Effector memory CD4-positive, alpha-beta T cell (primary cell): ENCODE data around the gene CENPH.
"Not testable (repeated sequence)": the region's sequence is repeated elsewhere in the genome, so short reads cannot be mapped to it uniquely, and the experiment has no call there.

Source experiments
- DNase-seq, 3 donors: peaks; one replicate each; pipeline ENCODE4 v3.0.0-alpha.2; 2020
- H3K27ac ChIP-seq: 2 replicates; pipeline ENCODE4 v1.7.0; 2013; ENCODE audit warnings: mild to moderate bottlenecking, low read length, moderate library complexity; ENCODE audit not compliant: insufficient read depth, poor library complexity, severe bottlenecking
- H3K27me3 ChIP-seq: replicated peaks from 2 replicates; pipeline ENCODE4 v1.7.0; 2013; ENCODE audit warnings: mild to moderate bottlenecking, low read length; ENCODE audit not compliant: insufficient read depth, control insufficient read depth, poor library complexity, severe bottlenecking
- H3K36me3 ChIP-seq: 2 replicates; pipeline ENCODE4 v1.7.0; 2013; ENCODE audit warnings: mild to moderate bottlenecking, low read length, moderate library complexity; ENCODE audit not compliant: control insufficient read depth, insufficient read depth
- H3K4me1 ChIP-seq: 2 replicates; pipeline ENCODE4 v1.7.0; 2013; ENCODE audit warnings: low read length, mild to moderate bottlenecking; ENCODE audit not compliant: control insufficient read depth, insufficient read depth, poor library complexity, severe bottlenecking
- H3K4me3 ChIP-seq: 2 replicates; pipeline ENCODE4 v1.7.0; 2013; ENCODE audit warnings: low read length, low read depth, mild to moderate bottlenecking; ENCODE audit not compliant: insufficient read depth, poor library complexity, severe bottlenecking
- H3K9me3 ChIP-seq: 2 replicates; pipeline ENCODE4 v1.7.0; 2013; ENCODE audit warnings: mild to moderate bottlenecking, low read length, moderate library complexity; ENCODE audit not compliant: control insufficient read depth

CENPH gene

DNA sequence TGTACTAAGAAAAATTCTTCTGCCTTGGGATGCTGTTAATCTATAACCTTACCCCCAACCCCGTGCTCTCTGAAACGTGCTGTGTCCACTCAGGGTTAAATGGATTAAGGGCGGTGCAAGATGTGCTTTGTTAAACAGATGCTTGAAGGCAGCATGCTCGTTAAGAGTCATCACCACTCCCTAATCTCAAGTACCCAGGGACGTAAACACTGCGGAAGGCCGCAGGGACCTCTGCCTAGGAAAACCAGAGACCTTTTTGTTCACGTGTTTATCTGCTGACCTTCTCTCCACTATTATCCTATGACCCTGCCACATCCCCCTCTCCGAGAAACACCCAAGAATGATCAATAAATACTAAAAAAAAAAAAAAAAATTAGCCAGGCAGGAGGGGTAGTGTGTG, 31.4 kb downstream of the CENPH start:
- DNase-seq, H3K27ac ChIP-seq, H3K4me3 ChIP-seq, H3K36me3 ChIP-seq, H3K4me1 ChIP-seq, H3K27me3 ChIP-seq, H3K9me3 ChIP-seq: not testable (repeated sequence)

GRCh38 chr5:69224520-69224919, 35.1 kb downstream of the CENPH start:
- Histone ChIP-seq H3K27ac (no peak overlapping the region), H3K4me3 (no peak overlapping the region), H3K4me1 (no peaks in the 10 kb centered on the region), H3K27me3 (no peaks in the 10 kb centered on the region), H3K36me3 (peaks cover 7% of the 10 kb centered on the region), H3K9me3 (no peaks in the 10 kb centered on the region)
- no peak for DNase-seq

GRCh38 chr5:69225860-69226259, 36.5 kb downstream of the CENPH start:
- peaks cover 7% of the 10 kb centered on the region for H3K36me3 ChIP-seq
- H3K27ac ChIP-seq, result no peak overlapping the region
- no peak for DNase-seq
- H3K4me1 ChIP-seq, result no peaks in the 10 kb centered on the region
- H3K9me3 ChIP-seq, result no peaks in the 10 kb centered on the region
- H3K4me3 ChIP-seq, result no peak overlapping the region
- H3K27me3 ChIP-seq, result no peaks in the 10 kb centered on the region

GRCh38 chr5:69230181-69230580, 40.8 kb downstream of the CENPH start:
- Histone ChIP-seq H3K4me3 (no peak overlapping the region), H3K27me3 (no peaks in the 10 kb centered on the region), H3K9me3 (no peaks in the 10 kb centered on the region), H3K4me1 (no peaks in the 10 kb centered on the region), H3K27ac (no peak overlapping the region), H3K36me3 (peaks cover 7% of the 10 kb centered on the region)
- DNase-seq, result no peak

DNA sequence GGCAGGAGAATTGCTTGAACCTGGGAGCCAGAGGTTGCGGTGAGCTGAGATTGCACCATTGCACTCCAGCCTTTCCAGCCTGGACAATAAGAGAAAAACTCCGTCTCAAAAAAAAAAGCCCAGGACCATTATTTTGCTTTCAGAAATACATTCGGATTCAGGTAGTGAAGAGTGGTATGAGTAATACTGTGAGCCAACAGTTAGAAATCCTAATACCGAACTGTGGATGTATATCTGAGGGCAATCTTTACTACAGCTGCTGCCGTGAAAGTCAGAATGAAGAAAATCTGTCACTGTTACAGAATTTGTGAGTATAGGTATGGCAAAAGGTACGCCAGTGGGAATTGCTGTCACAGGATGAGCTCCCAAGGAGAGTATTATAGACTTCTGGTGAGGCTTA, 41.9 kb downstream of the CENPH start:
- no peak overlapping the region for H3K27ac ChIP-seq

DNA sequence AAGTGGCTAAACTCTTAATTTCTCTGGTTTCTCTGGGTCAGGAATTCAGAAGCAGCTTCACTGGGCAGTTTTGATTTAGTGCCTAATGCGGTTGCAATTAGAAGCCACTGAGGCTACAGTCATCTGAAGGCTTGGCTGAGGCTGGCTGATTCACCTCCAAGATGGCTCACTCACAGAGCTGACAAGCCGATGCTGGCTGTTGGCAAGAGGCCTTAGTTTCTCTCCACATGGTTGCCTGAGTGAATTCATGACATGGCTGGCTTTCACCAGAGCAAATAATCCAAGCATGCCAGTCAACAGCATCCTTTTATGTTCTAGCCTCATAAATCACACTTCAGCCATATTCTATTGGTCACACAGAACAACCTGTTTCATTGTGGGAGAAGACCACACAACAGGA, 42.5 kb downstream of the CENPH start:
- Histone ChIP-seq H3K27ac (no peak overlapping the region), H3K27me3 (no peaks in the 10 kb centered on the region), H3K9me3 (no peaks in the 10 kb centered on the region), H3K36me3 (peaks cover 7% of the 10 kb centered on the region), H3K4me1 (peaks cover 4% of the 10 kb centered on the region), H3K4me3 (no peak overlapping the region)
- DNase-seq, result no peak

More for the DNA sequence above, 41.9 kb downstream of the CENPH start:
- DNase-seq, result no peak
- Histone ChIP-seq H3K36me3 (peaks cover 7% of the 10 kb centered on the region), H3K9me3 (no peaks in the 10 kb centered on the region), H3K4me3 (no peak overlapping the region), H3K4me1 (peaks cover 4% of the 10 kb centered on the region), H3K27me3 (no peaks in the 10 kb centered on the region)

DNA sequence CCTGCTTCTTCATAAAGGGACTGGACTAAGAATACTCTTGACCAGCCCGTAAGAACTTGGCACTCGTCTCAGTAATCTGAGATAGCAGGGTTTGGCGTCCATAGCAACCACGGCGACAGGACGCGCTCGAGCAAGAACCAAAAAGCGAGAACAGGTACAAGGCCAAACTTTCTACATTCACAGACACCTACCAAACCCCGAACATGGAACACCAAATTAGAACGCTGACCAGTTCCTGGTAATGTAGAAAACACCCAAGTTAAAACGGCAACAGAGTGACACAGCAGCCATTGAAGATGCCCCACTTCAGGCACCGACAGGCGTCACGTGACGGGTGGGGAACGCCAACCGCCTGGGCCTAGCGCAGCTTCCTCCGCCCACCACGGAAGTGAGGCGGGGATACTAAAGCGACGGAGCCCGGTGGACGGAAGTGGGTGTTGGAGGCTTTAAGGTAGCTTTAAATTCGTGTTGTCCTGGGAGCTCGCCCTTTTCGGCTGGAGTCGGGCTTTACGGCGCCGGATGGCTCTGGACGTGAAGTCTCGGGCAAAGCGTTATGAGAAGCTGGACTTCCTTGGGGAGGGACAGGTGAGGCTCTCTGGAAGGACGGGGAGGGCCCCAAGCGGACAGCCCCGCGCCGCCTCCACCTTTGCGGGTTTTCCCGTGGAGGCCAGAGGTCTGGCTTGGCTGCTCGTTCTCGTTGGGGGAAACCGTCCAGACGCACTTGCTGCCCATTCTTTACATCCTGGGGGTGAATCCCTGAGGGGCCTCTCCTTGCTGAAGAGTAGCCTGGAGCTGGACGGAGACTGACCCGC, 45.3 kb downstream of the CENPH start, which contains the start of gene CDK7:
CDK7 (plus strand) TSS at position 430 of the 812 bp plus-strand sequence; CDS start at position 520, 90 bp downstream.
- Histone ChIP-seq H3K9me3 (no peaks in the 10 kb centered on the region), H3K27me3 (no peaks in the 10 kb centered on the region), H3K27ac (peak within 1 kb of the TSS; percentile 84), H3K36me3 (no peaks in the 10 kb centered on the region), H3K4me1 (peaks cover 8% of the 10 kb centered on the region), H3K4me3 (peak within 1 kb of the TSS; percentile 91)
- peak; percentile 82 to 90 (median 89) for DNase-seq

GRCh38 chr5:69236733-69237132, 47.4 kb downstream of the CENPH start:
- H3K27ac ChIP-seq, H3K9me3 ChIP-seq, H3K27me3 ChIP-seq, DNase-seq, H3K36me3 ChIP-seq, H3K4me1 ChIP-seq, H3K4me3 ChIP-seq: not testable (repeated sequence)

GRCh38 chr5:69237877-69238276, 48.5 kb downstream of the CENPH start:
- Histone ChIP-seq H3K27ac (no peak overlapping the region), H3K27me3 (no peaks in the 10 kb centered on the region), H3K9me3 (no peaks in the 10 kb centered on the region), H3K36me3 (no peaks in the 10 kb centered on the region), H3K4me3 (no peak overlapping the region), H3K4me1 (peaks cover 8% of the 10 kb centered on the region)
- DNase-seq, result no peak

GRCh38 chr5:69238760-69239251, 49.4 kb downstream of the CENPH start:
- Histone ChIP-seq H3K27me3 (no peaks in the 10 kb centered on the region), H3K4me1 (peaks cover 8% of the 10 kb centered on the region), H3K36me3 (no peaks in the 10 kb centered on the region), H3K4me3 (no peak overlapping the region), H3K9me3 (no peaks in the 10 kb centered on the region), H3K27ac (no peak overlapping the region)
- DNase-seq, result no peak
